Keratinocyte (primary cell): ENCODE data around the gene TACC2. TPM values are rescaled to one million over a fixed set of nuclear protein-coding genes. Genes with fewer than 3 reads are reported as not detected.

Experiments
- DNase-seq: peaks from one replicate; pipeline ENCODE4 v3.0.0-alpha.2; 2011; ENCODE audit warnings: low read depth, missing footprints, low spot score
- FAIRE-seq: peaks from 2 replicates; lab custom pipeline; 2011; peaks lifted over from hg19 to GRCh38; lab: Jason Lieb, UNC
- H2AFZ ChIP-seq: 2 replicates; pipeline ENCODE4 v1.6.0; 2012; ENCODE audit warnings: low read length, control low read depth, inconsistent platforms; ENCODE audit not compliant: control insufficient read depth
- H3K27ac ChIP-seq: 2 replicates; pipeline ENCODE4 v1.5.1; 2011; ENCODE audit warnings: low read length; ENCODE audit not compliant: control insufficient read depth, insufficient read depth
- H3K27me3 ChIP-seq: 3 replicates; pipeline ENCODE4 v1.6.0; 2011; ENCODE audit warnings: low read length; ENCODE audit not compliant: control insufficient read depth, insufficient read depth; ENCODE audit errors: extremely low read depth
- H3K36me3 ChIP-seq, 2 experiments: 2 replicates in 1 of 2; 3 replicates in 1 of 2; pipeline ENCODE4 v1.5.1; 2011; ENCODE audit warnings: low read length in 2 of 2, mild to moderate bottlenecking in 1 of 2; ENCODE audit not compliant: control insufficient read depth in 2 of 2, insufficient read depth in 2 of 2; ENCODE audit errors: extremely low read depth in 1 of 2
- H3K4me1 ChIP-seq: 3 replicates; pipeline ENCODE4 v1.5.1; 2011; ENCODE audit warnings: low read length; ENCODE audit not compliant: control insufficient read depth, insufficient read depth; ENCODE audit errors: extremely low read depth
- H3K4me2 ChIP-seq: 3 replicates; pipeline ENCODE4 v1.6.0; 2011; ENCODE audit warnings: low read depth, low read length; ENCODE audit not compliant: control insufficient read depth, insufficient read depth; ENCODE audit errors: extremely low read depth
- H3K4me3 ChIP-seq, 3 experiments: fragments of 200-600 bp in 1 of 3; sonication (generic) in 1 of 3; 2 replicates in 2 of 3; 3 replicates in 1 of 3; pipeline ENCODE4 v1.5.1; 2011 to 2016; ENCODE audit warnings: low read length in 3 of 3, mild to moderate bottlenecking in 3 of 3, control low read depth in 2 of 3, inconsistent platforms in 1 of 3, low read depth in 1 of 3, mixed read lengths in 1 of 3, mixed run types in 1 of 3, moderate library complexity in 1 of 3; ENCODE audit not compliant: control insufficient read depth in 2 of 3, insufficient read depth in 2 of 3; ENCODE audit errors: extremely low read depth in 1 of 3
- H3K79me2 ChIP-seq: 2 replicates; pipeline ENCODE4 v1.6.0; 2012; ENCODE audit warnings: low read length; ENCODE audit not compliant: control insufficient read depth, insufficient read depth
- H3K9ac ChIP-seq: 3 replicates; pipeline ENCODE4 v1.6.0; 2011; ENCODE audit warnings: low read length; ENCODE audit not compliant: control insufficient read depth, insufficient read depth; ENCODE audit errors: extremely low read depth
- H3K9me1 ChIP-seq: 3 replicates; pipeline ENCODE4 v1.6.0; 2011; ENCODE audit warnings: low read length; ENCODE audit not compliant: control insufficient read depth, insufficient read depth; ENCODE audit errors: extremely low read depth
- H3K9me3 ChIP-seq: 2 replicates; pipeline ENCODE4 v1.5.1; 2012; ENCODE audit warnings: low read depth, low read length; ENCODE audit not compliant: control insufficient read depth
- H4K20me1 ChIP-seq: 3 replicates; pipeline ENCODE4 v1.6.0; 2011; ENCODE audit warnings: low read length; ENCODE audit not compliant: control insufficient read depth, insufficient read depth; ENCODE audit errors: extremely low read depth
- EZH2 ChIP-seq: IDR thresholded peaks from one replicate; pipeline ENCODE4 v1.6.1; 2012; ENCODE audit warnings: inconsistent platforms, mild to moderate bottlenecking, low read length, moderate library complexity
- dilution Hi-C: fragments of 300-500 bp; cut with MboI; formaldehyde crosslinking; loops from one replicate; pipeline ENCODE4 v1.7.0; 2020; ENCODE audit warnings: low sequenced_read_pairs; ENCODE audit not compliant: extremely low pct_ligation_motif_present
- polyA plus RNA-seq, 5 experiments: library from polyadenylated mRNA; depleted of rRNA in 3 of 5; stranded (reverse) in 3 of 5; stranded (forward) in 1 of 5; unstranded in 1 of 5; fragments of >200 nt; gene quantifications; 1 replicate in 1 of 5; 2 replicates in 3 of 5; 3 replicates in 1 of 5; pipeline versions ENCODE4 v1.2.1 to v1.2.3, GENCODE V29; 2011 to 2012; ENCODE audit warnings: missing spikeins in 2 of 5, low read depth in 1 of 5, low replicate concordance in 1 of 5
- TF ChIP-seq, protein P1 (sequence below), 3 experiments: IDR thresholded peaks in 1 of 3; conservative IDR thresholded peaks in 1 of 3; optimal IDR thresholded peaks in 1 of 3; 2 replicates in 2 of 3; 3 replicates in 1 of 3; pipeline versions ENCODE3 to v1.5.1; 2011; ENCODE audit warnings: low read length in 3 of 3, mild to moderate bottlenecking in 3 of 3, moderate library complexity in 2 of 3, control low read depth in 1 of 3, inconsistent platforms in 1 of 3; ENCODE audit not compliant: insufficient read depth in 2 of 3; ENCODE audit errors: extremely low read depth in 1 of 3

TACC2 gene
- polyA plus RNA-seq, 1 donor (not counting 4 experiments of a cell fraction or from before 2014, with no cell fraction given) = 12.8 TPM

DNA sequence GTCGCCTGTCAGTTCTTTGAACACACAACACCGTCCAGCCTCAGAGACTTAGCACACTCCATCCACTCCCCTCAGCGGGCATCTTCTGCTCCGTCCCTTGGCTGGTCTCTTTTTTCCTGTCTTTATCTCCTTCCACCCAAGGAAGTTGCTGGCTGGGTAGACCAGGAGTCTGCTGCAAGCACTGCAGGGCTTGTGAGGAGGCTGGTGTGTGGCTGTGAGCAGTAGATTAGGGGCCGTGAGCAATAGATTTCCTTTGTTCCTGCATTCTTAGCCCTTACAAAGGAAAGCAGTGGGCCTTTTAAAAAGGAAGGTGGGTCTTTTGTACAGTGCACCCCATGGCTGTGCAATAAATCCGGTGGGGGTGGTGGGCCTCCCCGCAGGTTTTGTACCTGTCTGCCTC lies 181.8 kb downstream of the TACC2 start:
- Histone ChIP-seq H3K27ac (no peak overlapping the region), H3K9ac (no peak overlapping the region), H3K79me2 (no peaks in the 10 kb centered on the region), H3K4me2 (no peak overlapping the region), H3K4me3 (no peak overlapping the region), H3K36me3 (peaks cover 0 to 3% of the 10 kb centered on the region in 2 experiments), H3K27me3 (no peaks in the 10 kb centered on the region), H3K9me1 (no peaks in the 10 kb centered on the region), H3K9me3 (no peaks in the 10 kb centered on the region), H2AFZ (no peak overlapping the region), H3K4me1 (no peaks in the 10 kb centered on the region), H4K20me1 (peaks cover 14% of the 10 kb centered on the region)
- dilution Hi-C loops = no loop called here
- DNase-seq = no peak
- FAIRE-seq = no peak
- TF ChIP-seq EZH2 = no peak
- TF ChIP-seq, protein P1, sequence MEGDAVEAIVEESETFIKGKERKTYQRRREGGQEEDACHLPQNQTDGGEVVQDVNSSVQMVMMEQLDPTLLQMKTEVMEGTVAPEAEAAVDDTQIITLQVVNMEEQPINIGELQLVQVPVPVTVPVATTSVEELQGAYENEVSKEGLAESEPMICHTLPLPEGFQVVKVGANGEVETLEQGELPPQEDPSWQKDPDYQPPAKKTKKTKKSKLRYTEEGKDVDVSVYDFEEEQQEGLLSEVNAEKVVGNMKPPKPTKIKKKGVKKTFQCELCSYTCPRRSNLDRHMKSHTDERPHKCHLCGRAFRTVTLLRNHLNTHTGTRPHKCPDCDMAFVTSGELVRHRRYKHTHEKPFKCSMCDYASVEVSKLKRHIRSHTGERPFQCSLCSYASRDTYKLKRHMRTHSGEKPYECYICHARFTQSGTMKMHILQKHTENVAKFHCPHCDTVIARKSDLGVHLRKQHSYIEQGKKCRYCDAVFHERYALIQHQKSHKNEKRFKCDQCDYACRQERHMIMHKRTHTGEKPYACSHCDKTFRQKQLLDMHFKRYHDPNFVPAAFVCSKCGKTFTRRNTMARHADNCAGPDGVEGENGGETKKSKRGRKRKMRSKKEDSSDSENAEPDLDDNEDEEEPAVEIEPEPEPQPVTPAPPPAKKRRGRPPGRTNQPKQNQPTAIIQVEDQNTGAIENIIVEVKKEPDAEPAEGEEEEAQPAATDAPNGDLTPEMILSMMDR (optimal IDR thresholded peaks at IDR 0.05 in 1 of 3, IDR thresholded peaks at IDR 0.05 in 1 of 3, conservative IDR thresholded peaks at IDR 0.05 in 1 of 3; ENCODE audit: extremely low read depth in 1 of 3, insufficient read depth in 2 of 3, low read length in 3 of 3) = no peak

DNA sequence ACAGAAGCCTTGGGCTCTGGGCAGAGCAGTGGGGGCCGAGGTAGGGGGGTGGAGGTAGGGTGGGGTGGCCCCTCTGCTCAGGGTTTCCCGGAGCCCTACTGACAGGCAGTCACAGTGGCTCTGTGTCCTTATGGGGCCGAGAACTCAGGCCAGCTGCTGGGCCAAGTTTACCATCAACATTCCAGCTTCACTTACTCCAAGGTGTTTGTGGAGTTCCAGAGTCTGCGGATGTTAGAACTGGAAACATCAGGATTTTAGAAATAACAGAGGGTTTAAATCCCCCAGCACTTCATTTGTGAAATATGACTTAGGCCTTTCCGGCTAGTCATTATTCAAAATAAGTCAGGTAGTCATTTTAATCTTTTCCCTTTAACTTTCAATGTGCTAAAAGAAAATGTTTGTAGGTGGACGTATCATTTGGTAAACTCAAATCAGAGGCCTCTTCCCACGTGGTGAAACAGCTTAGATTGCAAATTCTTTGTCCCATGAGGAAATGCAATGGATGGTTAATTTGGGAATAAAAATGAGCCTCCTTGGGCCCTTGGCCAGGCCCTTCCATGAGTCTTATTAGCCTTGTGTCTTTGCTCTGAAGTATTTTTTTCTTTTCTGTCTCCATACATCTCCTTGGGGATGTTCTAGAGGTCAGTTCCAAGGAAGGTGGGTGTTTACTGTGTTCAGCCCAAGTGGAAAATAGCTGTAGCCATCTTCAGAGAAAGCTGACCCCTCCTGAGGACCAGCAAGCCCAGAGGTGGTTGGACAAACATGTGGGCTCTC lies 182.5 kb downstream of the TACC2 start:
- Histone ChIP-seq H2AFZ (no peak overlapping the region), H3K27ac (no peak overlapping the region)
- TF ChIP-seq, protein P1 (optimal IDR thresholded peaks at IDR 0.05 in 1 of 3, IDR thresholded peaks at IDR 0.05 in 1 of 3, conservative IDR thresholded peaks at IDR 0.05 in 1 of 3; ENCODE audit: extremely low read depth in 1 of 3, insufficient read depth in 2 of 3, low read length in 3 of 3) = no peak

More for the DNA sequence above, 182.5 kb downstream of the TACC2 start:
- Histone ChIP-seq H3K9me1 (no peaks in the 10 kb centered on the region), H3K27me3 (no peaks in the 10 kb centered on the region), H3K36me3 (peaks cover 0 to 3% of the 10 kb centered on the region in 2 experiments), H4K20me1 (peaks cover 14% of the 10 kb centered on the region), H3K4me1 (no peaks in the 10 kb centered on the region), H3K4me2 (no peak overlapping the region), H3K9me3 (no peaks in the 10 kb centered on the region), H3K4me3 (no peak overlapping the region), H3K79me2 (no peaks in the 10 kb centered on the region), H3K9ac (no peak overlapping the region)
- no peak for DNase-seq
- dilution Hi-C loops = no loop called here
- FAIRE-seq = no peak
